UCSD-AML1 (cell line): Measurements from ENCODE around the gene PEAR1.

Experiments used
- DNase-seq: peaks from one replicate; lab custom pipeline; 2025; ENCODE audit not compliant: unreplicated experiment; lab: John Stamatoyannopoulos, UW

PEAR1 gene

GRCh38 chr1:156881101-156881500 is 12.4 kb upstream of the PEAR1 start:
- DNase-seq = no peak

GRCh38 chr1:156881663-156882062 is 11.9 kb upstream of the PEAR1 start:
- DNase-seq = no peak

DNA sequence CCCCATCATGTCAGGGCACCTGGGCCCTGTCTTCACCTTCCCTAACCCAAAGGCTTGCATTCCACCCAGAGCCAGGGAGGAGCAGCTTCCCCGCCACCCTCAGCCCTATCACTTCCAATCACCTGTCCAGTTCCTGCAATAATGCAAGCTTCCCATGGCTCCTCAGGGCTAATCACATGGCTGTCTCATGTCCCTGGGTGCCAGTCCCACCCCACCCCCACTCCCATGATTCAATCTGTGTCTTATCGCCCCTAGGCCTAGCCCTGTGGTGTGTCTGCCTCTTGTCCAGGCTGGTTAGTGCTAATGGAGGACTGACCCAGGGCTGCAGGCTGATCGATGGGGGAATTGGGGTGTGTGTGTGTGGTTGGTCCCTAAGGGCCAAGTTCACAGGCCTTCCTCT is 11.0 kb upstream of the PEAR1 start:
- no peak for DNase-seq

DNA sequence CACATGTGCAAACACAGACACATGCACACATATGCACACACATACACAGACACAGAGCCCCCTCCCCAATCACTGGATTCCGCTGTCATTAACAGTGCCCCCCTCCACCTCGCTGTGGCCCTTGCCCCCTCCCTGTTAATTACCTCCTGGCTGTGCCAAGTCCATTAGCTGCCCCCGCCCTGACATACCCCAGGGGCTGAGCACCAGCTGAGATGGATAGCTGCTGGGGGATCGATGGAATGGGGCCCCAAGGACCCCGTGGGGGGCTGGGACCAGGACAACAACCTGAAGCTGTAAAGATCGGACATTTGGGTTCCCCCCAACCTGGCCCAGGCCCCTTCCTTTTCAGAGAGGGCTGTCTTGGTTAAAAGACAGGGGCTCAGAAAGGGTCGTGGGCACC is 9.6 kb upstream of the PEAR1 start:
- DNase-seq = no peak

- DNase-seq = no peak
These were observed 8.8 kb upstream of the PEAR1 start for GRCh38 chr1:156884560-156885184.

- DNase-seq = no peak
These were observed 8.2 kb upstream of the PEAR1 start for GRCh38 chr1:156885314-156885713.

GRCh38 chr1:156885880-156886355 is 7.6 kb upstream of the PEAR1 start:
- DNase-seq = no peak

DNA sequence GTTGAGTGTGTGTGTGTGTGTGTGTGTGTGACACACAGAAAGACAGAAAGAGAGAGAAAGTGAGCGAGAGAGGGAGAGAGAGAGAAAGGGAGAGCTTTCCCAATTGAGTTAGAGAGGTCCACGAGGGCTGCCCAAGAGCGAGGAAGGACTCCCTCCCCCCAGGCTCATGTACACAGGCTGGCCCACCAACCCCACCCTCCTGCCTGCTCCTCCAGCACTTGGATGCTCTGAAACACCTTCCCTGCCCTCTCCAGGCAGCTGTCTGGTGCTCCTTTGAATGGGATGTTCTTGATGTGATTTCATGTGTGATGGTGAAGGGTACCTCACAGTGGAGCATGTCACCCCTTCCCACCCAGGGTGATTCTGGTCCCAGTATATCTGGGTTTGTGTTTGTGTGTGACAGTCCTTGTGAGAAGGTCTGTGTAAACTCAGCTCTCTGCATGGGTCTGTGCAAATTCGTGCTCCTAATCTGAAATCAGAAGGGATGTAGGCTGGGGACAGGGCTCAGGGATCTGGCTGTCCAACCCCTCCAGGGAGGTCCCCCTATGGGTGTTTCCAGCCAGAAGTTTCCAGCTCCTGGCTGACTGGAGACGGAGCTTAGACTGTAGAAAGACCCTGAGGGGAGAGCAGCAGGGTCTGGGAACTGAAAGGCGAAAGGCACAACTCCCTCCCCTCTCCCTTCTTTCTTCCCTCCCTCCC is 6.8 kb upstream of the PEAR1 start:
- DNase-seq = peak; percentile 25

- DNase-seq = no peak
These were observed 6.2 kb upstream of the PEAR1 start for GRCh38 chr1:156887317-156887716.

DNA sequence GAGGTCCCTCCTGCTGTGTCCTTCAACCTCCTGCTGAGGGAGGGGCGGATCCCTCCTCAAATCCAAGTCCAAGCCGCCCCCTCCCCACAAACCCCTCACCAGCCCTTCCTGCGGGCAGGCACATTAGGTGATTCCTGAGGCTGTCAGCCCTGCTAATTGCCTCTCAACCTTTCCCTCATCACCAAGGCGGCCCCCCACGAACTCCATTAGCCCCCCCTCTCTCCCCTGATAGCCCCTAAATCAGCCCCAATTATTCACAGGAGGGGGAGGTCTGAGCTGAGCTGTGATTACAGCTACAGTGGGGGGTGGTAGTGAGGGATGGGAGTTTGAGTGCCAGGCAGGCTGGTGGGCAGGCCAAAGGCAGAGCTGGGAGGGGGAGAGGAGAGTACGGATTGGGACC is 5.8 kb upstream of the PEAR1 start:
- DNase-seq = no peak

DNA sequence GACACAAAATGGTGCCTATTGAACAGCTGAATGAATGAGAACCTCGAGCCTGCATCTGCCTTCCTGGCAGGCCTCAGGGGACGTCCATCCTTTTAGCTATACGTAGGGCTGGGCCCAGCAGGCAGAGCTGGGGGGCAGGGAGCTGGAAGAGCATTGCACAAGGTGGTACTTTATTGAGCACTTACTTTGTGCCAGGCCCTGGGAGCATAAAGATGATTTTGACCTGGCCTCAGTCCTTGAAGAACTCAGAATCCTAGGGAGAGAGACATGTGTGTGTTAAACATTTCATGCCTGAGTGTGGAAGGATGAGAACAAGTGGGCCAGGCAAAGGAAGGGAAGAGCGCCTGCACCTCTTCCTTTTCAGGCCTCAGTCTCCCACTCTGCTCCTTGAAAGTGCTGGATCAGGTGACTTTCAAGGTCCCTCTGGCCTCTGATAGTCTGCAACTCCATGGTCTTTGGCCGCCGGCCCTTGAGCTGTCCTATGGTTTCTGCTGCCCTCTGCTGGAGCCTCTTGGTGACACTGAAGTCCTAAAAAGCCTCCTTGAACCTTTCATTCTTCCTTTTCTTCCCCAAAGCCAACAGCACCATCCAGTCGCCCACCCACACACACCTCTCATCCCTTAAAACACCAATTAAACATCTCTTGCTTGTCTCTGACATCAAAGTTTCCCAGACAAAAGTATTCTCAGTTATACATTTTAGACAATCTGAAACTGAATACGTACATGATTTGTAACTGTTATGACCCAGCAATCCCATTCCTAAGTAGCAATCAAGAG is 3.5 kb upstream of the PEAR1 start:
- DNase-seq = peak; percentile 81

- peak; percentile 93 for DNase-seq
These were observed 1.1 kb upstream of the PEAR1 start for GRCh38 chr1:156892190-156893047.

GRCh38 chr1:156894001-156894400 is 483 bp downstream of the PEAR1 start:
- peak; percentile 34 for DNase-seq

GRCh38 chr1:156894711-156895454 is 1.4 kb downstream of the PEAR1 start:
- DNase-seq = peak; percentile 54

DNA sequence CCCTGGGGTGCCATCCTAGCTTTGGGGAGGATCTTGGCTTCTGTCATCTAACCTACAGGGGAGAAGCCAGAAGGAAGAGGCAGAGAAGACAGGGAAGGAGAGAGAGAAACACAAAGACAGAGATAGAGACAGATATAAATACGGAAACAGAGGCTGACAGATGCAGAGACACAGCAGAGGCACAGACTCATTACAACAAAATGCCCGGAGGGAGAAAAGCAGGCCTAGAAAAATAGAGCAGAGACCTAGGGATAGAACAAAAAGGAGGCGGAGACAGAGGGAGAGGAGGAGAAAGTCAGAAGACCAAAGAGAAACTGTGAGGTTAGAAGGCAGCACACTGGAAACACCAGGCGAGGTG is 1.9 kb downstream of the PEAR1 start:
- no peak for DNase-seq

- DNase-seq = no peak
These were observed 2.4 kb downstream of the PEAR1 start for GRCh38 chr1:156895927-156896326.

- no peak for DNase-seq
These were observed 3.0 kb downstream of the PEAR1 start for GRCh38 chr1:156896490-156897033.

DNA sequence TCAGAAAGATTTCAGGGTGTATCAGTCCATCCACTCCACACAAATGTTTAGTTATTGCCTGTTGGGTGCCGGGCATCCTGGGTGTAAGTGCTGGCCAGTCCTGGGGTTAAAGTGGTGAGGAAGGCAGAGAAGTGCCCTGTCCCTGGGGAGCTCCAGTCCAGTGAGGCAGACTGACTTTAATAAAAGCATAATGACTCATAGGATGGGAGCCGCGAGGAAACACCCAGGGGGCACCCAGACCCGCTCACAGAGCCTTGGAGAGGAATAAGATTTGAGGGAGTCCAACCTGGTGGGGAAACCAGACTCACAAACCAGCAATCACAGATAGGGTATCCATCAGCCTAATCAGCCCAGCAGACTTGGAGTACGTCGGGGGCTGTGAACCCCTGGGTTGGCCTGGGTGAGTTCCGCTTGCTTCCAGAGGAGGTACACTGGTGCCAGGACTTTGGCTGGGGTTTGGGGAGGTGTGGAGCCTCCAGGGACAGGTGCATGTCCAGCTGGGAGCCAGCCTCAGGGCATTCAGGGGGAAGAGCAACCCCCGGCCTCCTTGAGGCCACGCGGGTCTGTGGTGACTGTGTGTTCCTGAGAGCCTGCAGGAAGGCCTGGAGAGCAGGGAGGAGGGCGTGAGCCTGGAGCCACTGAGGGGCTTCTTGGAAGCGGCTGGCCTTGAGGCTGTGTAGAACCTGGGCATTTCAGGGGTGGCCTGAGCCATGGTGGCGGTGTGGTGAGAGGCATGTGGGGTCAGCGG is 3.7 kb downstream of the PEAR1 start:
- DNase-seq = no peak

- peak; percentile 85 for DNase-seq
These were observed 4.6 kb downstream of the PEAR1 start for GRCh38 chr1:156898161-156898566.
